ENCODE measurements around the gene TANK. TPM values are rescaled to one million over a fixed set of nuclear protein-coding genes. Genes with fewer than 3 reads are reported as not detected.
A peak's percentile ranks its signal among the peaks of the same experiment; 100 is the strongest.
"Not testable (repeated sequence)": the region's sequence is repeated elsewhere in the genome, so short reads cannot be mapped to it uniquely, and the experiment has no call there.

TANK gene
- total RNA-seq, 1 experiment from 2014 or later, result 41.1 TPM

DNA sequence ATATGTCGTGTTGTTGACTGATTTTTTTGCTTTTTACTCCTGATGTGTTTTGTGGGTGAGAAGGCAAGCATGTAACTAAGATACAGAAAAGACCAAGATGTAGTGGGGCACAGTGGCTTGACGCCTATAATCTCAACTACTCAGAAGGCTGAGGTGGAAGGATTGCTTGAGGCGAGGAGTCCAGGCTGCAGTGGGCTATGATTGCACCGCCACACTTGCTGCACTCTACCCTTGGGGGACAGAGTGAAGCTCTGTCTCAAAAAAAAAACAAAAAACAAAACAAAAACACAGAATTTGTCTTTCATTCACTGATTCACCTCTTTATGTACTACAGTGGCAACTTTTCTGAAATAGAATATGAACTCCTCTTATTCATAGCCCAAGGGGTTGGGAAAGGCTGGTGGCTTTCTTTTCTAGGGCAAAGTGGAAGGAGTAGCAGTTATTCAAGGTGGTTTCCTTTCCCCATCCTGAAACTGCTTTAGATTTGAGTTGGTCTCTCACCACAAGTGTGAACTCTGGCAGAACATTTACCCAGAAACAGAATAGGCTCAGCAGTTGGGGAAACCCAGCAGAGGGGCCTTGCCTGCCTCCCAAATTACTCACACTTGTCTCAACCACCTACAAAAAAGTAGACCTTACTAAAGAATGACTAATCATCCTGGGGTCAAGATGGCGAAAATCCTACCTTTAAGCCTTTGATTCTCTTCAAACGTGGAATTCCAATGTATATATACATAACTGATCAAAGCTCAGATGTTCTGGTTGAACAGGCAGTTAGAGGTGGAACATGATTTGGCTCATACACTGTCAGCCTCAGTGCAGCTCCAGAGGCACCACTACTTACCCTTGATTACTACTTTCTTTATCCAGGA is 6.5 kb downstream of the TANK start:
- peak; percentile 65 for DNase-seq (ENCODE audit: low read depth)

DNA sequence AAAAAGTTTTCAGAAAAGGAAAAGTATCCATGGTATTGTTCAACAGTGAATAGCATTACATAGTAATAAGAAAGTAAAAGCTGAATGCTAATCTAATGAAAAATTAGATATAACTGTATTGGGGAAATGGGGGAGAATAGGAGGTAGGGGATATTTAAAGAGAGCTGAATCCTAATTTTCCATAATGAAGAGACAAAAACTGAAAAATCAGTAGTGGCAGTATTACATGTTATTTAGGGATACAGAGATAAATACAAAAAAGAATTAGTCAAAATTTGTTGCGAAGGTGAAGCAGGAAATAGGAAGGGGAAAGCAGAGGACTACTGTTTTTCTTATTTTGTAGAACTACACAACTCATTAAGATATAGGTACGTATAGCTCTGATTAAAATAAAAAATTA is 9.1 kb downstream of the TANK start:
- no peak for DNase-seq (ENCODE audit: low read depth)

DNA sequence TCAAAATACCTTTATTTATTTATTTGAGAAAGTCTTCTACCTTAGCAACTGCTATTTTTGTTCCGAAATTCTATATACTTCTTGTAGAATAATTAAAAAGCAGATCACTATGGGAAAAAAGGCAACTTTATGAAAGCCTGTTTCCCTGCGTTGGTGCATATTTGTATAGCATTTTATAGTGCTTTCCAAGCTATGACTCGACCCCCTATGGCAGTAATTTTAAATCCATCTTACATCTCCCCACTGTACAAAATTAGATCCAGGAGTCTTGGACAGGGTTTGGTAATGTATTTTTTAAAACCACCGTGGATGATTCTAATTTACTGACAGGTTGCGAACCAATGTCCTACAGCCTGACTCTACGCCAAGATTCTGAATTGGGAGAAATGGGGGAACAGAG is 10.1 kb downstream of the TANK start:
- DNase-seq (ENCODE audit: low read depth), result no peak

DNA sequence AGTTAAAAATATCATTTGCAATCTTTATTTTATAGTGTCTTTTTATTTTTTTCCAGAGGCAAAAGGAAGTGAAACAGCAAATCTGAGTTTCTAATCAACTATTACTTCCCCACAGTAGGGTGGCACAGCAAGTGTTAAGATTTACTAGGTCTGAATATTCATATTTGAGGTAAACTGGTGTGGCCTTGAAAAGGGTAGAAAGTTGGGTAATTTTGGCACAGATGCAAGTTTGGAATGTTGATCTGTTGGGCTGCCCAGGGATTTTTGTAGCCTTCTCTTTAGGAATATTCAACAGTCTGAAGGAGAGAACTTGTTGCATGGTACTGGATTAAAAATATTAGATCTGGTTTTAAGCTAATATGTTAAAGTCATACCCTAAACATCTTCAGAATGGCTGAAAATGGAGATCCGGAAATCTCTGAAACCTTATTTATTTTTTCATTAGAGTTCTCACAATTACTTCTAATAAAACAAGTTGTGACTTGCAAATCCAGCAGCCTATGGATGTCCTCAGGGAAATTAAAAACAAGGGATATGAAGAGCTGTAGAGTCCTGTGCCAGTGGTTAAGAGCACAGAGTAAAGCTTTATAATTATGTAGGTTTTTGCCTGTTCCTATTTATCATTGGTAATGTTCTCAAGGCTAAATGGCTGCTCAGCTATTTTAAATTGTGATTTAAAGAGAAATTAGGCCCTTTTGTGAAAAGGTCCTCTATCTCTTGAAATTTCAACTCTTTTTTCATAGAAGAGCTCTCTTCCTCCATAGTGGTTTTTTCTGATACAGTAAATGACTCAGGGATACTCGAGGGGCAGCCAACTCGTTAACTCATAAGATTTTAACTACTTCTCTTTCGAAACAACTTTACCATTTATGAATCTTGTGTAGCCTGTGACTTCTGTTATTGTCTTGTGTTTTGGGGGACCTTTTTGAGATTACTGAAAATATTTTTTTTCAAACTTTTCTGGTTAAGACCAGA is 11.0 kb downstream of the TANK start:
- no peak for DNase-seq (ENCODE audit: low read depth)

DNA sequence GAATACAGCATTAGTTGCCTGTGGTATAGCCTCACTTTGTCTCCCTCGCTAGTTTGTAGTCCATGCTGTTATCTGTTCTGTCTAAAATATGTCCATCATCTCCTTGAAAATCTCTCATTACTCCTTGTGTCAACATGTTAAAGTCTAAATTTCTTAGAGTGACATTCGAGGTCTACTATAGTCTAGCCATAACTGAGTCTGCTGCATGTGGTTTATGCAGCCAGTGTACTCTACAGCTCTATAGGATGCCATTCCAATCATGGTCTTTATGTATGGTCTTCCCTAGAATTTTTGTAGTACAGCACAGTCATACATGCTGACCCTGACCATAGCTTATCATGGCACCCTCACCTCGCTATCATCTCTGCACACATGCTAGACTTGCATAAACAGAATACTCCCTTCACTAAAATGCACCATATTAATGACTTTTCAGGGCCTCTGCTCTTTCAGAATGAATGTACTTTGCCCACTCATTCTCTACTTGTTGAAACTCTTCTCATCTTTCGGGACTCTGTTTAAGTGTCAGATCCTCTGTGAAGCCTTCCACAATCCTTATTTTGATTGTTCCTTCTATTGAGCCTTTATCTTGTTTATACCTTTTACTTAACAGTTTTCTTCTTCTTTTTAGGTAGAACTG is 12.8 kb downstream of the TANK start:
- no peak for DNase-seq (ENCODE audit: low read depth)

DNA sequence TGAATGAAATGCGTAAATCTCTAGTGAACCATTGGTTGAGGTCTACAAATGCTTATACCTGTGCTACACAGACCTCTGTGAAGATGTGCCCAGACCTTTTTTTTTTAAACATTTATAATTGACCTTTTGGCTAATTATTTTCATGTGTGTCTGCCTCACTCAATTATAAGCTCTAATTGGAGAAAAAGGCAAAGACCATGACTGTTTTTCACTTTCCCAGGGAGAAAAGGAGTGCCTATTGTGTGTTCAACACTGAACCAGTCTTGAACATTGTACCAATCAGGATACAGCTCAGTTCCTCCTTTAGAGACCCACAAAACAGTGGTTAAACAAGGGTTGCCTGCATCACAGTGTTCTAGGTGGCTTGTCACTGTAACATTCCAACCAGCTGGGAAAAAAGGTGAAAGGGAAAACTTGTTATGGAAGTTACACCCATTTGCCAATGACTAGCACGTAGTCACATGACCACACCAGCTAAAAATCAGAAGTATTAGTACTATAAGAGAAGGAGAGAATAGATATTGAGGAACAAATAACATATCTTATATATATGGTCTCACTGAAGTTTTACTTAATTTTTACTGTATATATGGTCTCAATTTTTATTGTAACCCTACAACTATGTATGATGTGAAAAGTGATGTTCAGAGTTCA is 13.4 kb downstream of the TANK start:
- DNase-seq (ENCODE audit: low read depth), result no peak

DNA sequence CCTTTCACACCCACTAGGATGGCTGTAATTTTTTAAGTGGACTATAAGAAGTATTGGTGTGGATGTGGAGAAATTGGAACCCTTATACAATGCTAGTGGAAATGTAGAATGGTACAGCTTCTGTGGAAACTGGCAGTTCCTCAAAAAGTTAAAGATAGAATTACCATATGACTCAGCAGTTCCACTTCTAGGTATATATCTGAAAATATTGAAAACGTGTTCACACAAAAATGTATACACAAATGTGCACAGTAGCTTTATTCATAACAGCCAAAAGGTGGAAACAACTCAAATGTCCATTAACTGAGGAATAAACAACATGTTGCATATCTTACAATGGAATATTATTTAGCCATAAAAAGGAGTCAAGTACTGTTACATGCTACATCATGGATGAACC is 17.7 kb downstream of the TANK start:
- no peak for DNase-seq (ENCODE audit: low read depth)

DNA sequence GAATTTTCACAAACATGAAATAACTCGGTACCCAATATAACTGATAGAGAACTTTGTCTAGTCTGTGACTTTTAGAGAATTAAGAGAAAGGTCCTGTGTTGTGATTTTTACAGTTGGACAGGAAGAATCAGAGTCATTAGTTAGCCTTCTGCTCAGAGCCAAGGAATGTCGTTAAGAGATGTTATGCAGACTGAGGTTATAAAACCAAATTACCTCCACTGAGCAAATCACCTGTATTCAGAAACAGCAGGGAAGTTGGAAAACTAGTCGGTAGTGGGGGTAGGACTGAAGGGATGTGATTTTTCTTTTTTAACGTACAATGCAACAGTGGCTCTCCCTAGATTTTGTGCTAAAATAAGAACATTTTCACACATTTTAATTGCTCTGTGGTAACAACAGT is 18.5 kb downstream of the TANK start:
- no peak for DNase-seq (ENCODE audit: low read depth)

DNA sequence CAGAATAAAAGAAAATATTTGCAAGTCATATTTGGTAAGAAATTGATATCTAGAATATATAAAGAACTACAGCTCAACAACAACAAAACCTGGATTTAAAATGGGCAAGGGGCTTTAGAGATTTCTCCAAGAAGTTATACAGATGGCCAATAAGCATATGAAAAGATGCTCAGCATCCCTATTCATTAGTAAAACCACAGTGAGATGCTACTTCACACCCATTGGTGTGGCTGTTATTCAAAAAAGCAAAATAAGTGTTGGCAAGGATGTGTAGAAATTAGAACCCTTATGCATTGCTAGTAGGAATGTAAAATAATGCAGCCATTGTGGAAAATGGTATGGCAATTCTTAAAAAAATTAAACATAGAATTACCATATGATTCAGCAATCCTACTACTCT is 29.8 kb downstream of the TANK start:
- no peak for DNase-seq (ENCODE audit: low read depth)

DNA sequence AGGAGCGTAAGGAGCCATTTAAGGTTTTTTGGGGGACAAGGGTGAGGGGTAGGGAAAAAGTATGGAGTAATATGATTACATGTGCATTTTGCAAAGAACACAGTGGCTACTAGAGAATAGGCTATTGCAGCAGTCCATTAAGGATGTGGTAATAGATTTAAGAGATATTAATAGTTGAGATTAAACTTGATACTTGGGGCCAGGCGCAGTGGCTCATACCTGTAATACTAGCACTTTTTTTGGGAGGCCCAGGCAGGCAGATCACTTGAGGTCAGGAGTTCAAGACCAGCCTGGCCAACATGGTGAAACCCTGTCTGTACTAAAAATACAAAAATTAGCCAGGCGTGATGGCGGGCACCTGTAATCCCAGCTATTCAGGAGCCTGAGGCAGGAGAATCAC is 35.4 kb downstream of the TANK start:
- not testable (repeated sequence) for DNase-seq (ENCODE audit: low read depth)

DNA sequence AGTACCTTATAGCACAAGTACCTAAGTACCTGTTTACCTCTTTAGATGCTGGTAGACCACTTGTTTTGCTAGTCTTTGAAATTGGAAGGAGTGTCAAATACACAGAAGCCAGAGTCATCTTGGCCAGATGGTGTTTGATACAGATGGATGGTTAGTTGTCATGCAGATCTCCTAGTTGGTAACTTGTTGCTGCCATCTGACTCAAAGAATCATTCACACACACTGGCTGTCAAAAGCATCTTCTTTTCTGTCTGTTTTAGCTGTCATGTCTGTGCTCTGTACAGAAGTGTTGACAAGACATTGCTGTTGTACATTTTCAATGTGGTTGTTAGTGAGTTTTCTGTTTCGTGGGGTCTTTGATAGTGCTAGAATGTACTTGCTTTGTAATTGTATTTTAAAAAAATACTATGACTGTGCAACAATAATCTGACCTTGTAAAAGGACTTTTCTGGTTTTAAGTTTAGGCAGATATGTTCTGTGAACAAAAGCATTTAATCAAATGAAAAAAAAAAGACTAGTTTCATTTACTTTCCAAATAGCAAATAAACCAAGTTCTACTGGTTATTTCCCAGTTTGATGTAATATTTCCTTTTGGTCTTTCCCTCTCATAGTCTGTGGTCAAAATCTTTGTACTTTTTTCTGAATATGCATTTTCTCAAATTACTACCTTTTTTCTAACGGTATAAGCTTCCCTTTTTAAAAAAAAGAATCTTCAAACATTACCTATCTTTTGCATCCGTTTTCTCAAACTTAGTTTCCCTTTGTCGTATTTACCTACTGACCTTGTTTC is 39.9 kb downstream of the TANK start:
- DNase-seq (ENCODE audit: low read depth), result no peak

DNA sequence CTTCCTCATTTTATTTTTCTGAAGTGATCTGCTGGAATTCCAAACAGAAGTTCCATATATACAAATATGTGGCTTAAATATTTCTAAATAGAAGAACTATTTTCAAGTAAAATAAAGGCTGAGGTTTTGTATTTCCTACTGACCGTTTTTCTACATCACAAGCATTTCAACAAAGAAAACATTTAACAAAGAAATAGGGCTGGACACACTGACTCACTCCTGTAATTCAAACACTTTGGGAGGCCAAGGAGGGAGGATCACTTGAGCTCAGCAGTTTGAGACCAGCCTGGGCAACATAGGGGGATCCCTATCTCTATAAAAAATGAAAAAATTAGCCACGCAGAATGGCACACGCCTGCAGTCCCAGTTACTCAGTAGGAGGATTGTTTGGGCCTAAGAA is 44.6 kb downstream of the TANK start:
- no peak for DNase-seq (ENCODE audit: low read depth)

DNA sequence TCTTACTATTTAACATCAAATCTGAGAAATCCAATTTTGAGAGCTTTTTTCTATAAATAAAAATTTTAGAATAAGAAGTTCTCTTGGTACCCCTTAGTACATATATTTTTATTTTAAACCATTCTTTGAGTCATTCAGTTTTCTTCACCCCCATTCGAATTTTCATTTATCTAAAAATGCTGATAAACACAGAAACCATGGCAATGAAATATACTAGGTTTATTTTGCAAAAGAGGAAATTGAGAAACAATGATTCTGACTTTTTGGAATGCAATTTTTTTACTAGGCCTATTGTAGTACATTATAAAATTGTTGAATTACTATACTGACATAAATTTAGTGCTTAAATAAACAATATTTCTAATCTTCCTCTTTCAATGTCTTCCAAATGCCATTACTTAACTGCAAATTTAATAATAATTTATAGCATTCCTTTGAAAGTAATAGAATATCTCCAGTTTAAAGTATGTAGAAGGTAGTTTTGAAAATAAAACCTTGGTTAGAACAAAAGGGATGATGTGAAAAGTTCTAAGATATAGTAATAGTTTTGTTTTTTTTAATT is 46.3 kb downstream of the TANK start:
- DNase-seq (ENCODE audit: low read depth), result no peak

DNA sequence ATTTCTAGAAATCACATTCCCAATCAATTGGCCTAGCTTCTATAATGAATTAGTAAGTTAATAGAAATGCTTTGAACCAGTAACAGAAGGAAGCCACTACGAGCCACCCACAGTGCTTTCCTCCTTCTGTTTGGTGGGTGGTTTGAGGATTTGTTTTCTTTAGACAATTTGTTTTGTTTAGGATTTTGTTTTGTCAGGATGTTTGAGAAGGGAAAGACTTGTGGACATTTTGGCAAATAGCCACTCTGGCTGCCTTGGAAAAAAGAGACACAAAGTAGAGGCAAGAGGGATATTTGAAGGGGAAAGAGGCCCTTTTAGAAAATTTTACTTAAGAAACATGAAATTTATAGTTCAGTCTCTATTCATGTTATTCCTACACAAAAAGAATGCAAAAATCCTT is 47.7 kb downstream of the TANK start:
- peak; percentile 12 for DNase-seq (ENCODE audit: low read depth)

DNA sequence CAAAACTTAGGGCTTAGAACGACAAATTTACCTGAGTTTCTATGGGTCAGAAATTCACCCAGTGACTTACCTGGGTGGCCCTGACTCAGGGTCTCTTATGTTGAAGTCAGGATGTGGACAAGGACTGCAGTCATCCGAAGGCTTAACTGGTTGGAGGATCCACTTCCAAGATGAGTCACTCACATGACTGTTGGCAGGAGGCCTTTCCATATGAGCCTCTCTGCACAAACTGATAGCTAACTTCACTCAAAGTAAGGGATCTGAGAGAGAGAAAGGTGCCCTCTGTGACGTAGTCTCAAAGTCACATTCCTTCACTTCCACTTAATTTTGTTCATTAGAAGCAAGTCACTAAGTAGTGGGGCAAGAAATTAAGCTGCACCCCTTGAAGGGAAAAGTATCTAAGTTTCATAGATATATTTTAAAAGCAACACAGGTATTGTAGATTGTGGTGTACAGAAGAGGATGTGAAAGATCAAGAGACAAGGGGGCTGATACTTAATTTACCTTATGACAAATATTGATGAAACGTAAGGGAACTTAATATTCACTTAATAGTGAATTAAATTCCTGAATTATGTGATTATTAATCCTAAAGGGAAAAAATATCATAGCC is 48.4 kb downstream of the TANK start:
- peak; percentile 81 for DNase-seq (ENCODE audit: low read depth)

DNA sequence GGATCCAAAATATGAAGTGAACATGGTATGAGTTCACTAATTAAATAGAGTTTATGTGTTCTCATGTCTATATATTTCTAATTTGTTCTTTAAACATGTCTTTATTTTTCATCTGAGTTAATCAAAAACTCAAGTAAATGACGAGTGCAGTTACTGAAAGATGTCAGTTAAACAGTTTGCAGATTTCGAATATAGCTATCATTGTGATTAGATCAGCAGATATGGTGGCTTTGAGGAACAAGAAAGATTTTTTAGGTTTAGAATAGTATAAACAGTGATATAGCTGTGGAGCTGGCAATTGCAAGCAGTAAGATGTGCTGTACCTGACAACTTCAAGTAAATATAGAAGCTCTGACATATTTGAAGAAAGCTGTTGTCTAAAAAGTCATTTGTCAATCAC is 49.7 kb downstream of the TANK start:
- DNase-seq (ENCODE audit: low read depth), result no peak

DNA sequence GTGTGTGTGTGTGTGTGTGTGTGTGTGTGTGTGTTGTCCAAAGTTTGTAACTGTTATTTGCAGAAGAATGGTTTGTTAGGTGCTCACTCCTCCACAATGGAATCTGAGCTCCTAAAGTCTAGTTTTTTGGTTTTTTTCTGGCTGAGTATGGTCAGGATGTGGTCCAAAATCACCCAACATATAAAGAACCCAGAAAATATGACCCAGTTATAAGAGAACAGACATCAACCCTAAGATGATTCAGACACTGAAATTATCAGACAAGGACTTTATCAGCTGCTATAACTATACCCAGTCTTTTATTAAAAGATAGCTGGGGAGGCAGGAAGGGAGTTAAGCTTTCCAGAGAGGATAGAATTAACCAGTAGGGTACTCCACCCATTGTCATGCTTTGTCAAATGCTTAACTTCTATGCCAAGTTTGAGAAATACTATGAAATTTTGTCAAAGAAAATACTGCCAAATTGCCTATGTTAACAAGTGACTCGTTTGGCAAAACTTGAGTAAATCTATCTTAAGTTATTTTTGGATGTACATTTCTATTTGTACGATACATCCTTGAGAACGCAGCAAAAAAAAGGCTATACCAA is 57.5 kb downstream of the TANK start:
- no peak for DNase-seq (ENCODE audit: low read depth)

DNA sequence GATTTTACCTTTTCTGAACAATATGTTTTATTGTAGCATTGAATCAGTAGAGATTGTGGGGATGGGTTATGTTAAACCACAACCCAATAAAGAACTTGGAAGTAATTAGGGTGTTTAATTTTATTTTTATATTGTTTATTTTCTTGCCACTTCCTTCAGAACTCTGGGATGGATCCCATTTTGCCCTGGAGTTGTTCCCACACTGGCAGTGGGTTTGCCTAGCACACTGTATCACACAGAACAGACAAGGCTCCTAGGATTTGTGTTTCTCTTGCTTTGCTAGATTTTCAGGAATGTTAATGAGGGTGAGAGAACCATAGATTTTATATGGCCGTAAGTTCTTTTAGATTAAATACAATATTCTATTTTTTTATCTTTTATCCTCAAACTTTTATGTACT is 59.0 kb downstream of the TANK start:
- DNase-seq (ENCODE audit: low read depth), result peak; percentile 25

DNA sequence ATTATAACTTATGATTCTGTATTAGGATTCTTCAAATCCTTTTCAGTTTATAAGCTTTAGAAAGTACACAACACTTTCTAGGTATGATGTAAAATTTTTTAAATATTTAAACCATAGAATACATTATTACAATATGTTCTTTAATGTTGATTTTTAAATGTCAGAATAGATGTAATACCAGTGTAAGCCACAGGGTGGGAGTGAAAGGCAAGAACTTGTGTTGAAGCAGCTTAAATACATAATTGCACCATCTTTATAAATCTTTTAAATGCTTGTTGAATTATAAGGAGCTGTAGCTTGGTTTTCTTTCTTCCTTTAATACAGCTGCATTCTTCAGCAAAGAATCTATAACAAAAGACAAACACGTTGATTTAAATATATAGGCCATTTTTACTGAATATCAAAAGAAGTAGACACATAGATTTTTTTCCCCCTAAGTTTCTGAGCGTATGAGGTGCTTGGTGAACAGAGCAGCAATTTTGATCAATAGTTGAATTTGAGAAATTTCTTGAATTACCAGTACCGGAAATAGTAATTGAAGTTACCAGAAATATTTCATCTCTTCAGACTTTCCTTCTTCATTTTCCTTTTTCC is 63.0 kb downstream of the TANK start:
- DNase-seq (ENCODE audit: low read depth), result peak; percentile 26
